CD4-positive, alpha-beta memory T cell (primary cell): Measurements from ENCODE around the gene VTI1A. TPM values are rescaled to one million over a fixed set of nuclear protein-coding genes. Genes with fewer than 3 reads are reported as not detected.

Source experiments
- CTCF ChIA-PET: fragments of 350-600 bp; sonication (Branson Sonifier 250); formaldehyde crosslinking; loops from one replicate; lab custom pipeline; 2021; ENCODE audit warnings: inconsistent platforms; ENCODE audit not compliant: partially characterized antibody; lab: Charles Lee
- POLR2A ChIA-PET: fragments of 350-600 bp; sonication (Branson Sonifier 250); formaldehyde crosslinking; loops from one replicate; lab custom pipeline; 2021; ENCODE audit not compliant: partially characterized antibody; lab: Charles Lee
- DNase-seq, 5 donors: peaks; one replicate each; pipeline versions ENCODE4 v3.0.0 to v3.0.0-alpha.2; 2020 to 2022; ENCODE audit warnings: mixed read lengths in 1 of 5
- H3K27ac ChIP-seq: one replicate; pipeline ENCODE4 v1.7.0; 2013; ENCODE audit warnings: low read depth, low read length
- H3K27me3 ChIP-seq: 2 replicates; pipeline ENCODE4 v1.7.0; 2013; ENCODE audit warnings: mild to moderate bottlenecking, low read length, moderate library complexity; ENCODE audit not compliant: insufficient read depth
- H3K36me3 ChIP-seq: 2 replicates; pipeline ENCODE4 v1.7.0; 2013; ENCODE audit warnings: mild to moderate bottlenecking, low read length, moderate library complexity; ENCODE audit not compliant: insufficient read depth
- H3K4me1 ChIP-seq: 2 replicates; pipeline ENCODE4 v1.7.0; 2013; ENCODE audit warnings: mild to moderate bottlenecking, low read length, moderate library complexity; ENCODE audit not compliant: insufficient read depth
- H3K4me3 ChIP-seq, 2 donors: one replicate each; pipeline ENCODE4 v1.7.0; 2013; ENCODE audit warnings: low read length in 2 of 2, mild to moderate bottlenecking in 1 of 2
- H3K9me3 ChIP-seq, 2 donors: one replicate each; pipeline ENCODE4 v1.7.0; 2013; ENCODE audit warnings: low read length in 2 of 2, control low read depth in 1 of 2; ENCODE audit not compliant: control insufficient read depth in 1 of 2
- H3K27ac Mint-ChIP-seq, 7 donors: one replicate each; pipeline ENCODE4 v1.8.0; 2020 to 2021; ENCODE audit warnings: mixed read lengths in 7 of 7, mild to moderate bottlenecking in 6 of 7, inconsistent platforms in 3 of 7, moderate library complexity in 3 of 7
- H3K27me3 Mint-ChIP-seq, 2 donors: one replicate each; pipeline ENCODE4 v1.8.0; 2020 to 2021; ENCODE audit warnings: mixed read lengths in 2 of 2
- H3K36me3 Mint-ChIP-seq, 2 donors: one replicate each; pipeline ENCODE4 v1.8.0; 2020 to 2021; ENCODE audit warnings: mixed read lengths in 2 of 2, inconsistent platforms in 1 of 2, mild to moderate bottlenecking in 1 of 2
- H3K4me1 Mint-ChIP-seq, 4 donors: one replicate each; pipeline ENCODE4 v1.8.0; 2020 to 2021; ENCODE audit warnings: mixed read lengths in 4 of 4, mild to moderate bottlenecking in 1 of 4
- H3K4me3 Mint-ChIP-seq, 8 donors: one replicate each; pipeline ENCODE4 v1.8.0; 2020 to 2021; ENCODE audit warnings: mixed read lengths in 8 of 8, mild to moderate bottlenecking in 7 of 8, moderate library complexity in 6 of 8, inconsistent platforms in 3 of 8
- H3K9me3 Mint-ChIP-seq, 8 donors: one replicate each; pipeline ENCODE4 v1.8.0; 2020 to 2021; ENCODE audit warnings: mixed read lengths in 8 of 8, mild to moderate bottlenecking in 5 of 8, inconsistent platforms in 3 of 8, moderate library complexity in 1 of 8
- intact Hi-C: fragments of 100-400 bp; cut with micrococcal nuclease; formaldehyde crosslinking; loops from one replicate; pipeline ENCODE4 v1.15.1; 2023
- polyA plus RNA-seq, 2 donors: library from polyadenylated mRNA; unstranded; fragments of 300-500 nt; fragmentation: Illumina TruSeq; gene quantifications; one replicate each; pipeline ENCODE4 v1.2.3, GENCODE V29; 2021
- total RNA-seq, 2 experiments: library from RNA; stranded (reverse); gene quantifications; one replicate each; pipeline ENCODE4 v1.2.3, GENCODE V29; 2021

VTI1A gene
- total and polyA plus RNA-seq, 4 experiments from 2014 or later: 24.4 to 48.5 (median 40.0) TPM

DNA sequence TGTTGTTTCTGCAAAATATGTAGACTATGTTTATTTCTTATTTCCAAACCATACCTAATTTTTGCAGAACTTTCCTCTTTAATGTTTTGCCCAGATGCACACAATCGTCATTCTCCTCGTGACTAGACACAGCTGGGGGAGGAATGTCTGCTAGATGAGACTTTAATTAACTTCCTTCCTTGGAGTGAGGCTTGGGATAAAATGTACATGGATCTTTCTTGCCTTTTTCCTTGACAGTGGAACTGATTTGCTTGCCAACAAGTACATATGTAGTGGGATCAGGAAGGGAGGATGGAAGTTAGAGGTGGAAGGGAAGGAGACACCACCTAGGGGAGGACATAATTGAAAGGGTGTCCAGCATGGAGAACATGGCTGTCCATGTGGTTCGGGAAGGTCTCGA lies 172.5 kb downstream of the VTI1A start:
- no peak overlapping the region for H3K27ac ChIP-seq
- H3K9me3 Mint-ChIP-seq: peaks cover 0 to 8% (median 4%) of the 10 kb centered on the region in 8 donors
- CTCF ChIA-PET: no interaction called here
- no peaks in the 10 kb centered on the region for H3K36me3 ChIP-seq
- DNase-seq: no peak
- H3K27me3 Mint-ChIP-seq: no peaks in the 10 kb centered on the region
- H3K4me3 ChIP-seq: no peak overlapping the region
- H3K36me3 Mint-ChIP-seq: peaks cover 4 to 22% of the 10 kb centered on the region in 2 donors
- peaks cover 0 to 2% (median under 1%) of the 10 kb centered on the region in 4 donors for H3K4me1 Mint-ChIP-seq
- POLR2A ChIA-PET: no interaction called here
- H3K4me1 ChIP-seq: no peaks in the 10 kb centered on the region
- H3K9me3 ChIP-seq: no peaks in the 10 kb centered on the region
- H3K27me3 ChIP-seq: no peaks in the 10 kb centered on the region
- no peak overlapping the region for H3K4me3 Mint-ChIP-seq
- intact Hi-C loops: no loop called here
- no peak overlapping the region for H3K27ac Mint-ChIP-seq

- Histone ChIP-seq H3K9me3 (no peaks in the 10 kb centered on the region), H3K27ac (no peak overlapping the region), H3K27me3 (no peaks in the 10 kb centered on the region), H3K4me1 (no peaks in the 10 kb centered on the region), H3K4me3 (no peak overlapping the region), H3K36me3 (no peaks in the 10 kb centered on the region)
- intact Hi-C loops: no loop called here
- H3K9me3 Mint-ChIP-seq: no peaks in the 10 kb centered on the region
- H3K4me1 Mint-ChIP-seq: peaks cover 0 to 2% (median under 1%) of the 10 kb centered on the region in 4 donors
- DNase-seq: no peak
- ChIA-PET CTCF (no interaction called here), POLR2A (no interaction called here)
- no peaks in the 10 kb centered on the region for H3K27me3 Mint-ChIP-seq
- H3K4me3 Mint-ChIP-seq: no peak overlapping the region
- H3K27ac Mint-ChIP-seq: no peak overlapping the region
- H3K36me3 Mint-ChIP-seq: peaks cover 4% of the 10 kb centered on the region in 2 donors
Observed at GRCh38 chr10:112622786-112623185, 175.8 kb downstream of the VTI1A start.

DNA sequence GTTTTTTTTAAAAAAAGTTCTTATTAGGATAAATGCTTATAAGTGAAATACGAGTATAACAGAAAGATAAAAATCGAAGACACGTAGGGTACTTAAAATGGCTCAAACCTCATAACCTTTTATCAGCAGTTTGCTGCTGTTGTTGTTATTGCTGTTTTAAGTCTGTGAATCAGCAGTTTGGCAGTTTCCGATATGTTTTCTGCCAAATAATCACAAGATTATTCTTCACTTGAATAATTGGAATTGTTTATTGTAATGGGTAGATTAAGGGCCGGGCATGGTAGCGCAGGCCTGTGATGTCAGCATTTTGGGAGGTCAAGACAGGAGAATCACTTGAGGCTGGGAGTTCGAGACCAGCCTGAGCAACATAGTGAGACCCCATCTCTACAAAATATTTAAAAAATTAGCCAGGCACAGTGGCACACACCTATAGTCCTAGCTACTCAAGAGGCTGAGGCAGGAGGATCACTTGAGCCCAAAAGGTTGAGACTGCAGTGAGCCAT lies 177.6 kb downstream of the VTI1A start:
- intact Hi-C loops: no loop called here
- no peaks in the 10 kb centered on the region for H3K9me3 ChIP-seq
- Mint-ChIP-seq H3K27ac (no peak overlapping the region), H3K9me3 (no peaks in the 10 kb centered on the region), H3K36me3 (peaks cover 2 to 3% of the 10 kb centered on the region in 2 donors), H3K27me3 (no peaks in the 10 kb centered on the region), H3K4me3 (no peak overlapping the region), H3K4me1 (peaks cover 0 to 2% (median under 1%) of the 10 kb centered on the region in 4 donors)
- no peaks in the 10 kb centered on the region for H3K36me3 ChIP-seq
- H3K27me3 ChIP-seq: no peaks in the 10 kb centered on the region
- H3K27ac ChIP-seq: no peak overlapping the region
- no peak overlapping the region for H3K4me3 ChIP-seq
- H3K4me1 ChIP-seq: no peaks in the 10 kb centered on the region
- no peak for DNase-seq
- POLR2A ChIA-PET: no interaction called here
- CTCF ChIA-PET: no interaction called here

GRCh38 chr10:112628951-112629609 lies 182.1 kb downstream of the VTI1A start:
- DNase-seq: no peak
- intact Hi-C loops: no loop called here

GRCh38 chr10:112631501-112632400 lies 184.7 kb downstream of the VTI1A start:
- ChIA-PET CTCF (no interaction called here), POLR2A (no interaction called here)
- no peaks in the 10 kb centered on the region for H3K27me3 Mint-ChIP-seq
- Histone ChIP-seq H3K27ac (no peak overlapping the region), H3K36me3 (no peaks in the 10 kb centered on the region), H3K4me1 (no peaks in the 10 kb centered on the region), H3K9me3 (no peaks in the 10 kb centered on the region), H3K27me3 (no peaks in the 10 kb centered on the region), H3K4me3 (no peak overlapping the region)
- H3K4me3 Mint-ChIP-seq: no peak overlapping the region
- peak overlapping the region in 2 of 7 donors; percentile 5 to 36 for H3K27ac Mint-ChIP-seq
- intact Hi-C loops: no loop called here
- DNase-seq: no peak
- H3K9me3 Mint-ChIP-seq: no peaks in the 10 kb centered on the region
- peaks cover 0 to 3% (median under 1%) of the 10 kb centered on the region in 4 donors for H3K4me1 Mint-ChIP-seq
- H3K36me3 Mint-ChIP-seq: peaks cover 5 to 8% of the 10 kb centered on the region in 2 donors

More at GRCh38 chr10:112628951-112629609, 182.1 kb downstream of the VTI1A start:
- H3K9me3 Mint-ChIP-seq: no peaks in the 10 kb centered on the region
- no peaks in the 10 kb centered on the region for H3K27me3 Mint-ChIP-seq
- no peaks in the 10 kb centered on the region for H3K4me1 ChIP-seq
- no peaks in the 10 kb centered on the region for H3K36me3 ChIP-seq
- CTCF ChIA-PET: no interaction called here
- POLR2A ChIA-PET: no interaction called here
- no peak overlapping the region for H3K27ac Mint-ChIP-seq
- no peaks in the 10 kb centered on the region for H3K9me3 ChIP-seq
- peaks cover 4 to 5% of the 10 kb centered on the region in 2 donors for H3K36me3 Mint-ChIP-seq
- H3K4me3 Mint-ChIP-seq: no peak overlapping the region
- no peak overlapping the region for H3K27ac ChIP-seq
- no peaks in the 10 kb centered on the region for H3K27me3 ChIP-seq
- no peak overlapping the region for H3K4me3 ChIP-seq
- no peaks in the 10 kb centered on the region for H3K4me1 Mint-ChIP-seq

- H3K27ac Mint-ChIP-seq: peak overlapping the region in 1 of 7 donors; percentile 26
Observed at GRCh38 chr10:112634096-112634830, 187.2 kb downstream of the VTI1A start.

GRCh38 chr10:112637901-112638300 lies 190.9 kb downstream of the VTI1A start:
- Mint-ChIP-seq H3K9me3 (no peaks in the 10 kb centered on the region), H3K27ac (no peak overlapping the region), H3K4me1 (peaks cover 0 to 3% (median under 1%) of the 10 kb centered on the region in 4 donors), H3K4me3 (no peak overlapping the region), H3K36me3 (peaks cover 1 to 8% of the 10 kb centered on the region in 2 donors), H3K27me3 (no peaks in the 10 kb centered on the region)
- Histone ChIP-seq H3K9me3 (no peaks in the 10 kb centered on the region), H3K27me3 (no peaks in the 10 kb centered on the region), H3K4me1 (no peaks in the 10 kb centered on the region), H3K4me3 (no peak overlapping the region), H3K36me3 (no peaks in the 10 kb centered on the region), H3K27ac (no peak overlapping the region)
- no peak for DNase-seq
- CTCF ChIA-PET: no interaction called here
- POLR2A ChIA-PET: no interaction called here
- intact Hi-C loops: no loop called here

More at GRCh38 chr10:112634096-112634830, 187.2 kb downstream of the VTI1A start:
- Histone ChIP-seq H3K4me3 (no peak overlapping the region), H3K36me3 (no peaks in the 10 kb centered on the region), H3K4me1 (no peaks in the 10 kb centered on the region), H3K9me3 (no peaks in the 10 kb centered on the region), H3K27ac (no peak overlapping the region), H3K27me3 (no peaks in the 10 kb centered on the region)
- no peak for DNase-seq
- POLR2A ChIA-PET: no interaction called here
- peaks cover 5 to 8% of the 10 kb centered on the region in 2 donors for H3K36me3 Mint-ChIP-seq
- peaks cover 0 to 3% (median under 1%) of the 10 kb centered on the region in 4 donors for H3K4me1 Mint-ChIP-seq
- H3K4me3 Mint-ChIP-seq: no peak overlapping the region
- intact Hi-C loops: no loop called here
- CTCF ChIA-PET: no interaction called here
- H3K27me3 Mint-ChIP-seq: no peaks in the 10 kb centered on the region
- H3K9me3 Mint-ChIP-seq: no peaks in the 10 kb centered on the region
